Omental fat pad (tissue), 4 donors: ENCODE data around the gene CHFR. TPM values are rescaled to one million over a fixed set of nuclear protein-coding genes. Genes with fewer than 3 reads are reported as not detected.
A peak's percentile ranks its signal among the peaks of the same experiment; 100 is the strongest.

Source experiments
- ATAC-seq: fragments of 150-250 bp; one replicate; pipeline ENCODE4 v1.9.1; 2016; ENCODE audit warnings: mild to moderate bottlenecking, moderate library complexity; ENCODE audit not compliant: low FRiP score
- DNase-seq: peaks from one replicate; pipeline ENCODE4 v3.0.0-alpha.2; 2019; ENCODE audit warnings: low spot score
- CTCF ChIP-seq, 3 donors: fragments of 450-650 bp; IDR thresholded peaks; one replicate each; pipeline ENCODE4 v1.5.1; 2016 to 2017; ENCODE audit warnings: antibody characterized with exemption in 3 of 3, mild to moderate bottlenecking in 3 of 3, moderate library complexity in 2 of 3
- total RNA-seq, 4 donors: library from RNA; depleted of rRNA; stranded (reverse); fragments of >200 nt; gene quantifications; one replicate each; pipeline ENCODE4 v1.1.0, GENCODE V29; 2016

The CHFR gene
- total RNA-seq, 4 donors from 2014 or later: 17.7 to 59.9 (median 34.0) TPM

GRCh38 chr12:132789099-132789471 is 98.3 kb downstream of the CHFR start:
- peak; percentile 16 for ATAC-seq
- no peak for TF ChIP-seq CTCF (IDR thresholded peaks at IDR 0.05)

GRCh38 chr12:132788375-132789098 is 98.9 kb downstream of the CHFR start:
- no peak for DNase-seq
- TF ChIP-seq CTCF (IDR thresholded peaks at IDR 0.05): no peak
- peak; percentile 23 for ATAC-seq

More at GRCh38 chr12:132789099-132789471, 98.3 kb downstream of the CHFR start:
- no peak for DNase-seq

GRCh38 chr12:132787877-132788276 is 99.5 kb downstream of the CHFR start:
- DNase-seq: no peak
- ATAC-seq: no peak
- TF ChIP-seq CTCF (IDR thresholded peaks at IDR 0.05): no peak

- DNase-seq: no peak
- ATAC-seq: no peak
- no peak for TF ChIP-seq CTCF (IDR thresholded peaks at IDR 0.05)
Measured at GRCh38 chr12:132786192-132786591, 101.2 kb downstream of the CHFR start.

- DNase-seq (no peak), ATAC-seq (no peak)
- no peak for TF ChIP-seq CTCF (IDR thresholded peaks at IDR 0.05)
Measured at GRCh38 chr12:132784580-132784979, 102.8 kb downstream of the CHFR start.

GRCh38 chr12:132783917-132784531 is 103.4 kb downstream of the CHFR start:
- ATAC-seq: no peak
- no peak for TF ChIP-seq CTCF (IDR thresholded peaks at IDR 0.05)

More at GRCh38 chr12:132783917-132784531, 103.4 kb downstream of the CHFR start:
- no peak for DNase-seq

Other genes starting within 250 kb of the CHFR start
- 10 to 100 TPM; 15.8 to 60.8 (median 27.1) TPM for gene POLE, start 200.3 kb downstream of the CHFR start, total RNA-seq
- 10 to 100 TPM; 22.6 to 91.4 (median 31.9) TPM for gene PXMP2, start 200.0 kb downstream of the CHFR start, total RNA-seq
- 10 to 100 TPM; 15.1 to 34.2 (median 19.3) TPM for gene PGAM5, start 176.8 kb downstream of the CHFR start, total RNA-seq
- 100 to 1,000 TPM in 1 of 4 donors, 10 to 100 TPM in 3; 69.0 to 187 (median 76.7) TPM for gene ANKLE2, start 125.8 kb downstream of the CHFR start, total RNA-seq
- gene GOLGA3, start 58.7 kb downstream of the CHFR start, total RNA-seq: 100 to 1,000 TPM in 1 of 4 donors, 10 to 100 TPM in 3; 55.0 to 136 (median 72.5) TPM
- gene ZNF605, start 68.7 kb upstream of the CHFR start, total RNA-seq: 10 to 100 TPM in 1 of 4 donors, 1 to 10 TPM in 3; 4.7 to 17.0 (median 7.3) TPM
- 10 to 100 TPM in 3 of 4 donors, 1 to 10 TPM in 1; 8.4 to 25.5 (median 13.1) TPM for gene ZNF26, start 98.8 kb upstream of the CHFR start, total RNA-seq
- gene ZNF84, start 149.9 kb upstream of the CHFR start, total RNA-seq: 10 to 100 TPM; 14.5 to 29.2 (median 22.5) TPM
- 10 to 100 TPM; 12.3 to 21.4 (median 14.7) TPM for gene ZNF140, start 193.3 kb upstream of the CHFR start, total RNA-seq
- gene ZNF891, start 242.7 kb upstream of the CHFR start, total RNA-seq: 1 to 10 TPM; 1.9 to 4.6 (median 2.9) TPM
- gene ZNF10, start 243.0 kb upstream of the CHFR start, total RNA-seq: 10 to 100 TPM in 2 of 4 donors, 1 to 10 TPM in 2; 5.5 to 39.0 (median 9.8) TPM